Panc1 (cell line): ENCODE data around the gene TIGIT. TPM values are rescaled to one million over a fixed set of nuclear protein-coding genes. Genes with fewer than 3 reads are reported as not detected.

ENCODE experiments used
- ATAC-seq: fragments of 200-7000 bp; cut with Tn5 transposase; 2 replicates; pipeline ENCODE4 v1.9.1; 2020; ENCODE audit warnings: mild to moderate bottlenecking, moderate library complexity
- BruUV-seq: library from RNA; stranded (reverse); fragments of 400-500 nt; replicated peaks from 2 replicates; lab custom pipeline; 2021; lab: Mats Ljungman, UMichigan
- CTCF ChIA-PET: fragments of 300-600 bp; sonication (Branson Sonifier 250); formaldehyde crosslinking; loops from one replicate; lab custom pipeline; 2022; ENCODE audit warnings: antibody characterized with exemption; lab: Charles Lee
- POLR2A ChIA-PET: fragments of 300-600 bp; sonication (Branson Sonifier 250); formaldehyde crosslinking; loops from one replicate; lab custom pipeline; 2022; ENCODE audit warnings: antibody characterized with exemption; lab: Charles Lee
- DNase-seq: peaks from one replicate; pipeline ENCODE4 v3.0.0-alpha.2; 2010; ENCODE audit warnings: low read depth, low spot score
- H3K27ac ChIP-seq: 2 replicates; pipeline ENCODE4 v1.5.1; 2011; ENCODE audit warnings: mild to moderate bottlenecking, low read length, inconsistent platforms
- H3K27me3 ChIP-seq: fragments of 200-500 bp; sonication (Bioruptor generic); 2 replicates; pipeline ENCODE4 v1.6.0; 2014; ENCODE audit warnings: low read length, inconsistent platforms; ENCODE audit not compliant: control insufficient read depth, insufficient read depth
- H3K36me3 ChIP-seq: fragments of 200-500 bp; sonication (Bioruptor generic); 2 replicates; pipeline ENCODE4 v1.5.1; 2014; ENCODE audit warnings: inconsistent platforms, mild to moderate bottlenecking, low read length, moderate library complexity; ENCODE audit not compliant: control insufficient read depth, insufficient read depth
- H3K4me1 ChIP-seq: 2 replicates; pipeline ENCODE4 v1.5.1; 2011; ENCODE audit warnings: inconsistent platforms, mild to moderate bottlenecking, low read length, moderate library complexity; ENCODE audit not compliant: control insufficient read depth, insufficient read depth
- H3K4me3 ChIP-seq, 2 experiments: 2 replicates each; pipeline ENCODE4 v1.5.1; 2011 to 2012; ENCODE audit warnings: low read depth in 2 of 2, low read length in 2 of 2, mild to moderate bottlenecking in 2 of 2, inconsistent platforms in 1 of 2, moderate library complexity in 1 of 2
- H3K9me3 ChIP-seq: fragments of 200-500 bp; sonication (Bioruptor generic); 2 replicates; pipeline ENCODE4 v1.5.1; 2014; ENCODE audit warnings: low read depth, mild to moderate bottlenecking, inconsistent platforms, low read length, moderate library complexity; ENCODE audit not compliant: control insufficient read depth, insufficient read depth
- POLR2AphosphoS5 ChIP-seq: IDR thresholded peaks from 2 replicates; pipeline ENCODE4 v1.6.1; 2012; ENCODE audit warnings: mild to moderate bottlenecking, low read depth, low read length, moderate library complexity
- SIN3A ChIP-seq: IDR thresholded peaks from 2 replicates; pipeline ENCODE4 v1.6.1; 2012; ENCODE audit warnings: low read depth, mild to moderate bottlenecking, low read length, moderate library complexity, borderline replicate concordance; ENCODE audit not compliant: insufficient read depth
- TCF7L2 ChIP-seq: IDR thresholded peaks from 2 replicates; pipeline ENCODE4 v1.6.1; 2011; ENCODE audit warnings: mild to moderate bottlenecking, low read depth, low read length, inconsistent platforms
- in situ Hi-C: cut with HindIII; loops from 2 replicates; pipeline ENCODE4 v1.10.0; 2016; ENCODE audit warnings: low sequenced_read_pairs, low pct_unique_long_range_greater_than_20kb
- intact Hi-C: fragments of 100-400 bp; cut with micrococcal nuclease; formaldehyde crosslinking; loops from one replicate; pipeline ENCODE4 v1.10.0; 2022; ENCODE audit not compliant: unreplicated experiment
- total RNA-seq: library from RNA; stranded (reverse); gene quantifications from one replicate; pipeline ENCODE4 v1.2.1, GENCODE V29; 2021; ENCODE audit not compliant: unreplicated experiment
- TF ChIP-seq, protein P1 (sequence below): fragments of 450-650 bp; IDR thresholded peaks from 2 replicates; pipeline ENCODE4 v1.5.1; 2017; ENCODE audit warnings: mild to moderate bottlenecking
- TF ChIP-seq, protein P2 (sequence below), 2 experiments: IDR thresholded peaks; 2 replicates each; pipeline ENCODE4 v1.6.1; 2011 to 2012; ENCODE audit warnings: low read depth in 2 of 2, control low read depth in 1 of 2, low read length in 1 of 2, mild to moderate bottlenecking in 1 of 2, moderate library complexity in 1 of 2; ENCODE audit not compliant: insufficient read depth in 1 of 2

Gene TIGIT
- total RNA-seq, 1 experiment from 2014 or later = not detected

DNA sequence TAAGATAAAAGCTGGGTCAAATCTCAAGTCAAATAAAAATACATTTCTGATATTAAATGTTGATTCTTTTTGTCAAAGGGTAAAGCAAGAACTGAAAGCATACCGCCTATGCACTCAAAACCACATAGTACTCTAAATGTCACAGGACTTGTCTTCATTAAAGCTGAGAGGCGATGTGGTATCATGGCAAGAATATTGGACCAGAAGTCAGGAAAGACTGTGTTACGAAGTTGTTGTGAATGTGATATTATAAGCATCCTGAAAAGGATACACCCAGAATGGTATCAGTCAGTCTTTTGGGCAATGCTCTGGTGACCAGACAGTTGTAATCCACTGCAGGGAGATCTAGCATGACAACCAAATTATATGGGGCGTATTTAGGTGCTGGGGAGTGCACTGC, 33.8 kb downstream of the TIGIT start:
- DNase-seq = no peak
- in situ Hi-C loops = no loop called here
- no TSS peak for BruUV-seq
- TF ChIP-seq SIN3A (no peak), POLR2AphosphoS5 (no peak), TCF7L2 (no peak)
- TF ChIP-seq, protein P1, sequence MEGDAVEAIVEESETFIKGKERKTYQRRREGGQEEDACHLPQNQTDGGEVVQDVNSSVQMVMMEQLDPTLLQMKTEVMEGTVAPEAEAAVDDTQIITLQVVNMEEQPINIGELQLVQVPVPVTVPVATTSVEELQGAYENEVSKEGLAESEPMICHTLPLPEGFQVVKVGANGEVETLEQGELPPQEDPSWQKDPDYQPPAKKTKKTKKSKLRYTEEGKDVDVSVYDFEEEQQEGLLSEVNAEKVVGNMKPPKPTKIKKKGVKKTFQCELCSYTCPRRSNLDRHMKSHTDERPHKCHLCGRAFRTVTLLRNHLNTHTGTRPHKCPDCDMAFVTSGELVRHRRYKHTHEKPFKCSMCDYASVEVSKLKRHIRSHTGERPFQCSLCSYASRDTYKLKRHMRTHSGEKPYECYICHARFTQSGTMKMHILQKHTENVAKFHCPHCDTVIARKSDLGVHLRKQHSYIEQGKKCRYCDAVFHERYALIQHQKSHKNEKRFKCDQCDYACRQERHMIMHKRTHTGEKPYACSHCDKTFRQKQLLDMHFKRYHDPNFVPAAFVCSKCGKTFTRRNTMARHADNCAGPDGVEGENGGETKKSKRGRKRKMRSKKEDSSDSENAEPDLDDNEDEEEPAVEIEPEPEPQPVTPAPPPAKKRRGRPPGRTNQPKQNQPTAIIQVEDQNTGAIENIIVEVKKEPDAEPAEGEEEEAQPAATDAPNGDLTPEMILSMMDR = no peak
- TF ChIP-seq, protein P2, sequence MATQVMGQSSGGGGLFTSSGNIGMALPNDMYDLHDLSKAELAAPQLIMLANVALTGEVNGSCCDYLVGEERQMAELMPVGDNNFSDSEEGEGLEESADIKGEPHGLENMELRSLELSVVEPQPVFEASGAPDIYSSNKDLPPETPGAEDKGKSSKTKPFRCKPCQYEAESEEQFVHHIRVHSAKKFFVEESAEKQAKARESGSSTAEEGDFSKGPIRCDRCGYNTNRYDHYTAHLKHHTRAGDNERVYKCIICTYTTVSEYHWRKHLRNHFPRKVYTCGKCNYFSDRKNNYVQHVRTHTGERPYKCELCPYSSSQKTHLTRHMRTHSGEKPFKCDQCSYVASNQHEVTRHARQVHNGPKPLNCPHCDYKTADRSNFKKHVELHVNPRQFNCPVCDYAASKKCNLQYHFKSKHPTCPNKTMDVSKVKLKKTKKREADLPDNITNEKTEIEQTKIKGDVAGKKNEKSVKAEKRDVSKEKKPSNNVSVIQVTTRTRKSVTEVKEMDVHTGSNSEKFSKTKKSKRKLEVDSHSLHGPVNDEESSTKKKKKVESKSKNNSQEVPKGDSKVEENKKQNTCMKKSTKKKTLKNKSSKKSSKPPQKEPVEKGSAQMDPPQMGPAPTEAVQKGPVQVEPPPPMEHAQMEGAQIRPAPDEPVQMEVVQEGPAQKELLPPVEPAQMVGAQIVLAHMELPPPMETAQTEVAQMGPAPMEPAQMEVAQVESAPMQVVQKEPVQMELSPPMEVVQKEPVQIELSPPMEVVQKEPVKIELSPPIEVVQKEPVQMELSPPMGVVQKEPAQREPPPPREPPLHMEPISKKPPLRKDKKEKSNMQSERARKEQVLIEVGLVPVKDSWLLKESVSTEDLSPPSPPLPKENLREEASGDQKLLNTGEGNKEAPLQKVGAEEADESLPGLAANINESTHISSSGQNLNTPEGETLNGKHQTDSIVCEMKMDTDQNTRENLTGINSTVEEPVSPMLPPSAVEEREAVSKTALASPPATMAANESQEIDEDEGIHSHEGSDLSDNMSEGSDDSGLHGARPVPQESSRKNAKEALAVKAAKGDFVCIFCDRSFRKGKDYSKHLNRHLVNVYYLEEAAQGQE (IDR thresholded peaks at IDR 0.05; ENCODE audit: insufficient read depth in 1 of 2, low read depth in 2 of 2, low read length in 1 of 2) = no peak
- no peak overlapping the region for H3K27ac ChIP-seq
- no peak for ATAC-seq
- H3K36me3 ChIP-seq = no peaks in the 10 kb centered on the region
- no peaks in the 10 kb centered on the region for H3K9me3 ChIP-seq
- intact Hi-C loops = no loop called here
- ChIA-PET POLR2A (no interaction called here), CTCF (interaction anchor here (0.7 kb wide), 1 partner anchor 441 kb away, joined by 6 read pairs; no protein-coding TSS in a partner anchor)
- no peak overlapping the region for H3K4me3 ChIP-seq
- H3K27me3 ChIP-seq = no peaks in the 10 kb centered on the region
- H3K4me1 ChIP-seq = no peaks in the 10 kb centered on the region

DNA sequence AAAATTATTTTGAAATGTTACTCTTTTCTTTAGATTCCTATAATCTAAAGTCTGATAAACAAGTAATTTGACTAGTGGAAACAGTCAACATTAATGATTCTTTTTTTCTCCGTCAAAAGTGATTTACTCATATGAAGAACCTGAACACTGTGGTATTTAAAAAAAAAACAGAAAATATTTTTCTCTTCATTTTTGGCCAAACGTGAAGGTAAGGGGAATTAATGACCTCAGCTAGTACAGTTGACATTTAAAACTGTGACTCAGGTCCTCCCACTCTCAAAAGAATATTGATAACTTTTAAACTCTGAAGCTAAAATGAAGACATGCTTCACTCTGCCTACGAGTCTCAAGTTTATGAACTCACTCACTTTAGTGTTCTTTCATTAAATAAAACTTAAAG, 34.5 kb downstream of the TIGIT start:
- CTCF ChIA-PET = interaction anchor here (0.7 kb wide), 1 partner anchor 441 kb away, joined by 6 read pairs; no protein-coding TSS in a partner anchor
- DNase-seq (no peak), ATAC-seq (no peak)
- no peaks in the 10 kb centered on the region for H3K9me3 ChIP-seq
- H3K36me3 ChIP-seq = no peaks in the 10 kb centered on the region
- no TSS peak for BruUV-seq
- no peaks in the 10 kb centered on the region for H3K4me1 ChIP-seq
- H3K27ac ChIP-seq = no peak overlapping the region
- TF ChIP-seq SIN3A = no peak
- TF ChIP-seq, protein P2 (IDR thresholded peaks at IDR 0.05; ENCODE audit: insufficient read depth in 1 of 2, low read depth in 2 of 2, low read length in 1 of 2) = no peak
- TF ChIP-seq, protein P1 = no peak
- POLR2A ChIA-PET = no interaction called here
- no peak overlapping the region for H3K4me3 ChIP-seq
- intact Hi-C loops (no loop called here), in situ Hi-C loops (no loop called here)
- no peaks in the 10 kb centered on the region for H3K27me3 ChIP-seq
